Stimulated activated CD8-positive, alpha-beta memory T cell treated with anti-CD3 and anti-CD28 coated beads, Interleukin-12 subunit alpha, Interleukin-12 subunit beta, amount 100 ng/mL, for 4 hours (primary cell): ENCODE results near the gene TMSB15B.
"Not testable (repeated sequence)": the region's sequence is repeated elsewhere in the genome, so short reads cannot be mapped to it uniquely, and the experiment has no call there.

Source experiments
- DNase-seq: peaks from one replicate; pipeline ENCODE4 v3.0.0-alpha.2; 2020; ENCODE audit warnings: low read depth

TMSB15B gene

DNA sequence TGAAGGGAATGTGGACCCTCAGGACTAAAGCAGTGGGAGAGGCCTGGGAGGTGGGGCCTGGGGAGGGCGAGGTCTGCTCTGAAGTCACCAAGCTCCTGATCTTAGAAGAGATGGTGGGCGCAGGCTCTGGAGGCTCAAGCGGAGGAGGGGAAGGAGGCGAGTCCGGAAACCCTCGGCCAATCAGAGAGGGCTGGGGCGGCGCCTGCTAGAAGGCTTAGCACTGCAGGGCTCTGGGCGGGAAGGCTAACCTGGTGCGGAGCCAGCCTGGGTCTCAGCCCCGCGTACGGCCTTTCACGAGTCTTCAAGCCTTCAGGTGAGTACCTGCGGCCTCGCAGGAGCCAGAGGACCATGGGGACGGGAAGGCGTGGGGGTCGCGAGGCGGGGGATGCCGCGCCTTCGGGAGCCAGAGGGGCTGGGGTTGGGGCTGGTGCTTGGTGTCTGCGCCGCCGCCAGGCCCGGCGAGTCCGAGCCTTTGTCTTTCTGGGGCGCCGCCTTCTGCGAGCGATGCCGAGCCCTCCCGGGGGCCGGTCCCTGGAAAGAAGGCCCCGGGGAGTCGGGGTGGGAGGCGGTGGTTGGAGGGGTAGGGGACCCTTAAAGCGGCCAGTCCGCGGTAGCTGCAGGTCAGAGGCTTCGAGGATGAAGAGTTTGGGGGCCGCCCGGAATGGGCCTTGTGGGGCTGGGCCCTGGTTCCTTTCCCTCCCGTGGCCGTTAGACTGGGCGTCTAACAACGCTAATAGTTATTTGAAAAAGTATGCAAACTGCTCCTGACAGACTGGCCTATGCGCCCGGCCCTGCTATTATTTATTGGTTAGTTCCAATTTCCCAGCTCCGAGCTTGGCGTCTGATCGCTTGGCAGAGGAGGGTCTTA is at the start of gene TMSB15B:
TSS of gene TMSB15B (plus strand) at position 217 of the 868 bp plus-strand sequence.
- DNase-seq = not testable (repeated sequence)

DNA sequence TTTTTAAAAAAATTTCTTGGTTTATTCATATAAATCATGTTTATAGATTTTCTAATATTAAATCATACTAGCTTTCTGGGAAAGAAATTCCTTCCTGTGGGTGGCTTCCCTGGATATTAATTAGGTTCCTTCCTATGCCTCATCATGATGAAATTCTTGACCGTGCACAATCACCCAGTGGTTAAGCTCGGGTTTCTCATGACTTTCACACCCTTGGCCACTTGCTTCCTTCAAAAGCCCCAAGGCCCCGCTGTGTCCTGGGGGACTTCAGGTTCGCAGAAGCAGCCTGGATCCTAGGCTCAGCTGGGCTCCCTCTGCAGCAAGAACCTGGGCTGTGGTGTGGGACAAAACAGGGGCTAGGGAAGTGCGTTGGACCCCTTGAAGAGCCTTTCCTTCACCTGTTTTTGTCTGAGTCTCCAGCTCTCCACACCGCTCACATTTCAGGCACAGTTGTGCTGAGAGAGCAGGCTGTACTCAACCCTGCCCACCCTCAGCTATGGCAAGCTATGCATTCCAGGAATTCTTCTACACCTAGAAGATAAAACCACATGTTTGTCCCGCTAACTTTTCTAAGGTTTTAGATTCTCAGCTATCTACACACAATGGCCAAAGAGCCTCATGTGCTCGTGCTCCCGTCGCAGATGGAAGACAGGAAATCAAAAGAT is 48.9 kb upstream of the TMSB15B start:
- no peak for DNase-seq

DNA sequence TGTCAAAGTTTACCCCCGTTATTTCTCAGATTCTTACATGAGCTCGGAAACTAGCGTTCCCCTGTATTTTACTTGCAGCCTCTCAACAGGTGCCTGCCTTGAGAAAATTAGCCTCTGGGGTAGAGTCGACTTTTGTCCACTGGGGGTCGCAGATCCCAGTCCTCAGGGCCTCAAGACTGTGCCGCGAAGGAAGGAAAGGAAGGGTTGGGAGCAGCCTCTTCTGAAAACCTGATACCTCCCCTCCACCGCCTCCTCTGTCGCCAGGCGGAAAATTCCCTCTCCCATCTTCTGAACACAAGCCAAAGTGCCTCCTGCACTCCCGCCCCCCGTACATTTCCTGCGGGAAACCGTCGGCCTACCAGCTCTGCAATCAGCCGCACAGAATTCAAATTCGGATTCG is 44.4 kb upstream of the TMSB15B start:
- DNase-seq = no peak

DNA sequence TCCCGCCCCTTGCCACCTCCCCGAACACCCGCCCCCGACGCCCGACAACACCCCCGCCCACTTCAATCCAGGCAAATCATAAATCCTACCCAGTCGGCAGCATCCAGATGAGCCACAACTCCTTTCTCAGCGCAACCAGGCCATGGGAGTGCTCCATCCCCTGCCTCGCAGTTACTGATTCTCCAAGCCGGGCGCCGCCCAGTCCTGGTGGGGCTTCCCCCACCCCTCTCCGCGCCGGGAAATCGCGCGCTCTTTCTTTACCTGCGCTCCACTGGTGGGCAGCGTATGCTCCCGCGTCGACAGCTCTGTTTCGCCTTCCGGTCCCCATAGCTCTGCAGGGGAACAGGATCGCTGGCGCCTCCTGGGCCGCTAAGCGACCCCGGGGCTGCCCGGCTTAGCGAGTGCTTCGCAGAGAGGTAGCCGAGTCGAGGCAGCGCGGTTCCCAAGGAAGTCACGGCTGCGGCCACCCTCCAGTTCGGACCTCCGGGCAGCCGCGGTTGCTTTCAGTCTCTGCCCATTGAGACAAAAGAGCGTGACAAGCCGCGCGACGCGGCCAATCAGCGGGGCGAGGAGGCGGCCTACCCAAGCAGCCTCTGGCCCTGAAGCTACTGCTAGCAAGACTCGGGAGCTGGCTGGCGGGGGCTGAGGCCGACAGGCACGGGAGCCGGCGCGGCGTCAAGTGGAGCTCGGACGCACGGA is 43.7 kb upstream of the TMSB15B start:
- peak; percentile 20 for DNase-seq

DNA sequence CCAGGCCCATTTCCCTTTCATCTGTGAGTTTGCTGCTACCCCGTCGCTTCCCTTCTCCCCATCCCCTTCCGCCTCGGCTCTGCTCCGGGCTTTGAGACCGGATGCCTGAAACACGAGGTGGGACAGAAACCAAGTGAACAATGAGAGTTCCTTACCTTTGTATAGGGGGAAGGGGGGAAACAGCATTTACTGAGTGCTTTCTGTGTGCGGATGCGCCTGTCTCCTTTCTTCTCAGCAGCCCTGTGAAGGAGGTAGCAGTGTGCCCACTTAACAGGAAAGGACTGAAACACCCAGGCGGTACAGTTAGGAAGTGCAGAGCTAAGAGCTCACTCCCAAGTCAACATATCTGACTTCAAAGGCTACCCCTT is 43.2 kb upstream of the TMSB15B start:
- no peak for DNase-seq

DNA sequence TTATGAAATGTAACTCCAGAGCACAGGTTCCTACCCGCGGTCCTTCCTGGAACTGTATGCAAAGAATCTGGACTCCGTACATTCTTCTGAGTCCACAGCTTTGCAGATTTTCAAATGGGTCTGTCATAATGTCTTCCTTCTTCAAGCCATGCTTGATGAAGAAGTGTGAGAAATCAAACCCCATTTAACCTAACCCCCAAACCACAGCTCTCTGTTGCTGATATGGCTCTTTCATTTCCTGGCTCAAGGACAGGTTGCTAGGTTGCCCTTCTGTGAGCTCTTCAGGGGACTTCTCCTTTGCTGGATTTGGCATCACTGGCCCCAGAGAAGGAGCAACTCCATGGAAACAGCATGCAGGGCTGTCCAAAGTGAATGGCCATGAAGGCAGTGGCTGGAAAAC is 41.9 kb upstream of the TMSB15B start:
- DNase-seq = not testable (repeated sequence)

DNA sequence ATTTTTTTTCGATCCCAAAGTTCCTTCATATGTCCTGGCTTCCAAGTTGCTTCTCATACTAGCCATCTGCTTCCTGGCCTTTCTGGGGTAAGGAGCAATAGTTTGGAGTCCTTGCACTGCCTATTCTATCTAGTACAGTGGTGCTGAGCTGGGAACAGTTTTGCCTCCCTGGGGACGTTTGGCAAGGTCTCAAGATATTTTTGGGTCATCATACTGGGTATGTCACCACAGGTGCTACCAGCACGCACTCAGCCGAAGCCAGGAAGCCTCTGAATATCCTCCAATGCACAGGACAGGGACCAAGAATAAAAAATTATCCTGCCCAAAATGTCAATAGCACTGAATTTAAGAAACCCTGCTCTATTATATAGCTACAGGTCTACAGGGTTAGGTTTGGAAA is 35.4 kb upstream of the TMSB15B start:
- DNase-seq = no peak

DNA sequence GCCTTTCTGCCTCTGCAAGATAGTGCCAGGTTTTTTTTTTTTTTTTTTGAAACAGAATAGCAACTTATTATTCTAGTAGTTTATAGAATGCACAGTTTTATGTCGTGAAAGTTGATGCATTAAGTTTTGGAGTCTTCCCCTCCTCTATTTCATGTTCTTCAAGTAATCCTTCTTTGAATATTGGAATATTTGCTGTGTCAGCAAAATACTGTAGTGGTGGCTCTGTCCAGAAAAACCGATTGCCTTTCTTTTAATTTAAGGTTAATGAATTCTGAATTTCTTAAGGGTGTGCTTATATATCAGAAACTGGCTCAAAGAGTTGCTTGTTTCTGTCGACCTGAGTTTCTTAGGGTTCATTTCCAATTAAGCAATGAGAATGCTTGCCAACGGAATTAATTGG is 34.8 kb upstream of the TMSB15B start:
- no peak for DNase-seq

DNA sequence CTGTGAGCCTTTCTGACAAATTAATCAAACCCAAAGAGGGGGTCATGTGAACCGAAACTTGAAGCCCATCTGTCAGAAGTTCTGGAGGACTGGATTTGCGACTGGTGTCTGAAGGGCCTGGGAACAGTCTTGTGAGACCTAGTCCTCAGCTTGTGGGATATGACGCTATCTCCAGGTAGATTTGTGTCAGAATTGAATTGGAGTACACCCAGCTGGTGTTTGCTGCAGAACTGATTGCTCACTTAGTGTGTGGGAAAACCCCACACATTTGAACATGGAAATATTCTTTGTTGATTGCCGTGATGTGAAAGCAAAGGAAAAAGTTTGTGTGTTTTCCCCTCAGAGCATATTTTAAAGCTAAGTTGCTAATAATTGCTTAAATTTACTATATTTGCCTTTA is 30.3 kb upstream of the TMSB15B start:
- DNase-seq = no peak

DNA sequence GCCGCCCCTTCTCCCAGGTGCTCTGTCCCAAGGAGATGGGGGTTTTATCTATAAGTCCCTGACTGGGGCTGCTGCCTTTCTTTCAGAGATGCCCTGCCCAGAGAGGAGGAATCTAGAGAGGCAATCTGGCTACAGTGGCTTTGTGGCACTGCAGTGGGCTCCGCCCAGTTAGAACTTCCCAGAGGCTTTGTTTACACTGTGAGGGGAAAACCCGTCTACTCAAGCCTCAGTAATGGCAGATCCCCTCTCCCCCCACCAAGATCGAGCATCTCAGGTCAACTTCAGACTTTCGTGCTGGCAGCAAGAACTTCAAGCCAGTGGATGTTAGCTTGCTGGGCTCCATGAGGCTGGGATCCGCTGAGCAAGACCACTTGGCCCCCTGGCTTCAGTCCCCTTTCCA is 22.2 kb upstream of the TMSB15B start:
- not testable (repeated sequence) for DNase-seq

DNA sequence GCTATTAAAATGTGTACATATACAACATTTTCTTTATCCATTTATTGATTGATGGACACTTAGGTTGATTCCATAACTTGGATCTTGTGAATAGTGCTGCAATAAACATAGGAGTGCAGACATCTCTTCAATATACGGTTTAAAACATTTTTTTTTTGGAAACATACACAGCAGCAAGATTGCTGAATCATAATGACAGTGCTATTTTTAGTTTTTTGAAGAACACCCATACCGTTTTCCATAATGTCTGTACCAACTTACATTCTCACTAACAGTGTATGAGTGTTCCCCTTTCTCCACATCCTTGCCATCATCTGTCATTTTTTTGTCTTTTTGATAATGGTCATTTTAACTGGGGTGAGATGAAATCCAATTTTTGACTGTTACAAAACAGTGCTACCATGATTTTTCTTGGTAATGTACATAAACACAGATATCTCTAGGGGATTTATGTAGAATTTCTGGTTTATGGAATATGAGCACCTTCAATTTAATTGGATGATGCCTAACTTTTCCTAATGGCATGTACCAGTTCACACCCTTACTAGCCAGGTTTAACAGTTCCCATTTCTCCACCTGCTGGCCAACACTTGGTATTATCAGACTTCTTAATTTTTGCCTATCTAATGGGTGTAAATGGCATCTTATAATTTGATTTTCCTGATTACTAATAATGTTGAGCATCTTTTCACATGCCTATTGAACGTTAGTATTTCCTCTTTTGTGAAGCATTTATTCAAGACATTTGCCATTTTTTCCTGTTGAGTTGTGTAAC is 21.0 kb upstream of the TMSB15B start:
- DNase-seq = no peak

DNA sequence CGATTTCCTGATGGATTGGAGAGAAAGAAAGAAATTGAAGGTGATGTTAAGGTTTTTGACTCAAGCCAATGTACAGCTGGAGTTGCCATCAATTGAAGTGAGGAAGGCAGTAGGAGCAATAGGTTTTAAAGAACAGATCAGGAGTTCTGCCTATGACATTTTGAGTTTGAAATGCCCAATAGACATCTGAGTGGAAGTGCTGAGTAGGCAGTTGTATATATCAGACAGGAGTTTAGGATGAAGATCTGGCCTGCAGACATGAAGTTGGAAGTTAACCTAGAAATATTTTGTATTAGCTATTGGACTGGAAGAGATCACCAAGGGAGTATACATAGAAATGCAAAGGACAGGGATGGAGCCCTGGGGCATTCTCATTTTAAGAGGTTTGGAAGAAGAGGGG is 12.9 kb upstream of the TMSB15B start:
- DNase-seq = no peak

DNA sequence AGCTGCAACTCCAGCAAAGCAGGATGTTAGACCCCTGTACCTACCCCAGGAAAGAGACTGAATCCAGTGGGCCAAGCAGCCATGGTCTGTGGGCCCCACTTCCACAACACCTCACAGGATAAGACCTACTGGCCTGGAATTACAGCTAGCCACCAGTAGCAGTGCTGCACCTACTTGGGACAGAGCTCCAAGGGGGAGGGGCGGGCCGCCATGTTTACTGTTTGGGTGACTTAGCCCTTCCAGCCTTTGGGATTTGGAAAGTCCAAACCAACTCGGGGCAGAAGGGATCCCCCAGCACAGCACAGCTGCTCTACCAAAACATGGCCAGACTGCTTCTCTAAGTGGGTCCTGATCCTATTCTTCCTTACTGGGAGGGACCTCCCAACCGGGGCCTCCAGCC is 9.1 kb upstream of the TMSB15B start:
- DNase-seq = no peak

DNA sequence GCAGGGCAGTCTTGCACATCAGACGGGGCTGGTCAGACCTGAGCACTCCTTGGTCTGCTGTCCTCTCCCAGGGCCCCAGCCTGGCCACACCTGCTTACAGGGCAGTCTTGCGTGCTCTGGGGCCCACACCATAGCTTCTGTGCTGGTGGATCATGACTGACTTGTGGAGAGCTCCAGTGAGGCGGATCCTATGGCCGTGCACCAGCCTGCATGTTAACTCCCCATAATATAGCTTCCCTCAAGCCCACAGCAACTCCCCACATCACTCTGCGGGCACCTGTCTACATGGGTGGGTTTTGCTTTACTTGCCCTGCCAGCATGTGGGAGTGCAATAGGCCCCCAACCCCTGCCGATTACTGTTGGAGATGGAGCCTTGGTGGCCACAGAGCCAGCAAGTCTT is 8.2 kb upstream of the TMSB15B start:
- no peak for DNase-seq

DNA sequence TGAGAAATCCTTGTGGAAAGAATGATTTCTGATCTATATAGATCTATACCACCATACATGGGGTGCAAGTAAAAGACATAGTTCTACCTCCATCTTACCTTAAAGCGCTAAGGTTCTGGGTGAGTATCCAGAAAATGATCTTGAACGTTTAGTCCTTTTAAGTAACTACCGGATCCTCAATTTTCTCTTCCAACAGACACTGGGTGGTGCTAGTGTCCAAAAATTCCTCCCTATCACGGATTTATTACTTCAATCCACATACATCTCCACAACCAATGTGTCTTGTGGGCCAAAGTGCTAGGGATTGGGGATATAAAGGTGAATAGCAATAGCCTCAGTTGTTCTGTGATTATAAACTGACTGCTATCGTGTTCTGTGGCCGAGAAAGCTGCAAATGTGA is 1.8 kb upstream of the TMSB15B start:
- DNase-seq = not testable (repeated sequence)

DNA sequence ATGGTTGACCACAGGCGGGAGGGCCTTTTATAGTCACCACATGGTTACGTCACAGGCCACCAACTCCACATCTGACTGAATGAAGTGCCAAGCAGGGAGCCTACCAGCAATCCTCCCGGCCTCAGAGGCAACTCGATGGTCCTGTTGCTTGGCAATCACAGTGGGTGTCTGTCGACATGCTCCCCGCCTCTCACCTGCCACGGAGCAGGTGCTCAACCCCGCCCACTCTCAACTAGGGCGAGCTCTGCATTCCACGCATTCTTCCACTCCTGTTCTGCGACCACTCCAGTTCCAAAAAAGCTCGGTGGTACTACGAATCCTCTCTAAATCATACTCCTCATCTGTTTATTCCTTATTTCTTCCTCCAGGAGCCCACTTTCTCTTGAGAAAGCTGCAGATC is 21.1 kb downstream of the TMSB15B start:
- not testable (repeated sequence) for DNase-seq

DNA sequence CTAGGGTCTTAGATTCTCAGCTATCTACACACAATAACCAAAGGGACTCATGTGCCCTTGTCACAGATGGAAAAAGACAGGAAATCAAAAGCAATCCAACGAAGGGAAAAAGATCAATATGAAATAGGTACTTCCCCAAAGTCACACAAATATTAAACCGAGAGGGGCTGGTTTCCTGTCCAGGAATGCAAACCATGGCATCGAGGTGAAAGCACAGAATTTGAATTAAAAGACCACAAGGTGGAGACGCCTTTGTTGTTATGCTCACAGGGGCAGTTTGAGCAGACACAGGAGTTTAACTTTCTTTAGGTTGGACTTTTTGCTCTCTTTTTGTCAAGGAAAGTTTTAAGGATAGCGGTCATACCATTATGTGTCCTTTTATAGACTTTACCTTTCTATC is 36.8 kb downstream of the TMSB15B start:
- no peak for DNase-seq

DNA sequence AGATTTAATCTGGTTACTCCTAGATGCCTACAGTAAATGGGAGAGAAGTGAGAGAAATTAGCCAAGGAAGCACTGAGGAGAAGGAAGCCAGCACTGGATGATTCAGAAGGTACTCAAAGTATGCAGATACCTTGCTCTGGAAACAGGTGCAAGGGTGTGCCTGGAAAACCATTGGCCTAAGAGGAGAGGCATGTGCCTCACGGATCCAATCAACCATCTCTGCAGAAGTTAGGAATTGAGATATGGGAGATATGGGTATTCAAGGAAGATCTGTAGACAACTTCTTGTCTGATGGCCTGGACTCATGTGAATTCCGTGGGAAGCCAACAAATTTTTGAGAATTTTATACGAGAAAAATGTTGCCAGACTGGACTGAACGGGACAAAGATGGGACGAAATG is 46.4 kb downstream of the TMSB15B start:
- no peak for DNase-seq

DNA sequence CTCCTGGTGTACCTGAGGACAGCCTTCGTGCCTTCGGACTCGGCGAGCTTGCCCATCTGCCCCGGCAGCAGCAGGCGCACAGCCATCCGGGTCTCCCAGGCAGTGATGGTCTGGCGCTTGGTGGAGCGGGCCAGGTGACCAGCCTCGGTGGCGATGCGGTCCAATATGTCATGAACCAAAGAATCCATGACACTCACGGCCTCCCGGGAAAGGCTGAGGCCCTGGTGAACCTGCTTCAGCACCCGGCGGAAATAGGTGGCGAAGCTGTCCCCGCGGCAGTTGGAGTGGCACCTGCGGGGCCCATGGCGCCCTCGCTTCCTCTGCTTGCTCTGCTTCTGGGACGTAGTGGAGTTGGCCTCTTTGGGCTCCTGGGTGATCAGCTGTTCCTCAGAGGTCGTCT is 50.7 kb downstream of the TMSB15B start:
- DNase-seq = no peak

DNA sequence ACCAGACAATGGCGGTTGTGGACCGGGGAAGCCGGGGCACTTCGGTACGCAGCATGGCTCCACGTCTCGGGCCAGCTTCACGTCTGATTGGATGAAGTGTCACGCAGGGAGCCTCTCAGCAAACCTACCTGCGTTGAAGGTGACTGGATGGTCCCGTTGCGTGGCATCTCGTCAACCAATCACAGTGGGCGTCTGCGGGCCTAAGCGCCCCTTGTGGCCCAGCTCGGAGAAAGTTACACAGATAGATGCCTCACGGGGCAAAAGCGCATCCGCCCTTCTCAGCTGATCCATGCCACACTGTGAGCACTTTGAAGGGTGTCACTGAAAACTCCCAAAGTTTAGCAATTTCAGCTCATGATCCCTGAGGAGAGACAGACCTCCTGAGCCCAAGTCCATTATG is 51.2 kb downstream of the TMSB15B start, which contains the start of gene H2BW1:
TSS of gene H2BW1 (minus strand) at position 103 of the 400 bp plus-strand sequence. CDS start 132 bp downstream, outside the sequence.
- no peak for DNase-seq

DNA sequence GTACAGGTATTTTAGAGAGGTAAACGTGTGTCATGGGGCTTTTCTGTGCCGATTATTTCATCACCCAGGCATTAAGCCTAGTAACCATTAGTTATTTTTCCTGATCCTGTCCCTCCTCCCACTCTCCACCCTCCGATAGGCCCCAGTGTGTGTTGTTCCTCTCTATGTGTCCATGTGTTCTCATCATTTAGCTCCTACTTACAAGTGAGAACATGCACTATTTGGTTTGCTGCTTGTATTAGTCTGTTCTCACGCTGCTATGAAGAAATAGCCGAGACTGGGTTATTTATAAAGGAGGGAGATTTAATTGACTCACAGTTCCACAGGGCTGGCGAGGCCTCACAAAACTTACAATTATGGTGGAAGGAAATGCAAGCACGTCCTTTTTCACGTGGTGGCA is 53.1 kb downstream of the TMSB15B start:
- DNase-seq = not testable (repeated sequence)
